Measurements from ENCODE around the gene CACNA1C. TPM values are rescaled to one million over a fixed set of nuclear protein-coding genes. Genes with fewer than 3 reads are reported as not detected.

Gene CACNA1C
- polyA plus RNA-seq (2014; cell fraction: cytosol; rRNA removed): not detected in 2 replicates
- 0.27 and 0.59 TPM in 2 replicates for polyA plus RNA-seq (2014; cell fraction: nucleus; rRNA removed)

DNA sequence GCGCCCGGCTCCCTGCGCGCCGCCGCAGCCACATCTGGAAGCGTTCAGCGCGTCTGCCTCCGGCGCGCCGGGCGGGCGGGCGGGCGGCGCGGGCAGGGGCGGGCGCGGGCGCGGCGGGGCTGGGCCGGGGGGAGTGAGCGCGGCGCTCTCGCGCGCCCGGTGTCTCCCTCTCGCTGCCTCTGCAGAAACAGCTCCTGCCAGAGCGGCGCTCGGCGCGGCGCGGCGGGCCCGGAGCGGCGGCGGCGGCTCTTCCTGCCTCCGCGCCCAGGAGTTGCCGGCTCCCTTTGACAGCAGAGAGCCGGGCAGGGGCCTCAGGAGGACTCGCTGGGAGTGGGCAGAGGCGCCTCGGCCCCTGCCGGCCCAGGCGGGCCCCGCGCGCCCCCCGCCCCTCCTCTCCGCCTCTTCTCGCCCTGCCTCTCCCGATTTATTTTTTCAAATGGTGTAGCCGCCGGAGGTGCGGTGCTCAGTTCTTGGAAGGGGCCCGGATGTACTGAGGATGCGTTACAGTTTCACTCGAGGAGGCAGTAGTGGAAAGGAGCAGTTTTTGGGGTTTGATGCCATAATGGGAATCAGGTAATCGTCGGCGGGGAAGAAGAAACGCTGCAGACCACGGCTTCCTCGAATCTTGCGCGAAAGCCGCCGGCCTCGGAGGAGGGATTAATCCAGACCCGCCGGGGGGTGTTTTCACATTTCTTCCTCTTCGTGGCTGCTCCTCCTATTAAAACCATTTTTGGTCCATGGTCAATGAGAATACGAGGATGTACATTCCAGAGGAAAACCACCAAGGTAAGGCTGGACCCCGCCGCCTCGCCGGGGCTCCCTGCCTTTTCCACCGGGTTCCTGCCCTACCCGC is at the start of gene CACNA1C:
Gene CACNA1C, plus strand, starts transcription at position 162 of the 853 bp plus-strand sequence. Its CDS starts 576 bp downstream, at position 738.
- peak; percentile 40 for DNase-seq (ENCODE audit: low spot score)

DNA sequence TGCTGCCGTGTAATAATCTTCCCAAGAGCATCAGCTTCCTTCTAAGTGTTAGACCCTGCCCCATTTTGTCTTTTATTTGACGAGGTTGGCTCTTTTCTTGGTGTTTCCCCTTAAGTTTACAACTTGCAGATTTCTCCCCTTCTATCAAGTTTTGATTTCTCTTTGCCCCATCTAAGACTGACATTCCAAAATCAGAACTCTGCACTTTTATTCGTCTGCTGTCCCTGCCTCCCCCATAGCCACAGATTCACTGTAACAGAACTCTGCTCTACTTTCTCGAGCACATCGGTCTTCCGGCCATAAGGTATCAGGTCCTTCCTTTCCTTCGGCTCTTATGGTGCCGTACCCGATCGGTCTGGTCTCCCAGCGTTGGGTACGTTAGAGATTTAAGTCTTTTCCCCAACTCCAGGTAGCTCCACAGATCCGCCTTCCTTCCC is 49.1 kb upstream of the CACNA1C start:
- DNase-seq (ENCODE audit: low spot score): no peak

GRCh38 chr12:2004113-2004929 is 48.5 kb upstream of the CACNA1C start, which contains the start of gene DCP1B:
Gene DCP1B (minus strand): TSS chr12:2004457. CDS start chr12:2004431, 26 bp downstream.
- DNase-seq (ENCODE audit: low spot score): peak; percentile 98

- no peak for DNase-seq (ENCODE audit: low spot score)
Observed at GRCh38 chr12:2008677-2009076, 44.1 kb upstream of the CACNA1C start.

- DNase-seq (ENCODE audit: low spot score): no peak
Observed at GRCh38 chr12:2009623-2010022, 43.2 kb upstream of the CACNA1C start.

DNA sequence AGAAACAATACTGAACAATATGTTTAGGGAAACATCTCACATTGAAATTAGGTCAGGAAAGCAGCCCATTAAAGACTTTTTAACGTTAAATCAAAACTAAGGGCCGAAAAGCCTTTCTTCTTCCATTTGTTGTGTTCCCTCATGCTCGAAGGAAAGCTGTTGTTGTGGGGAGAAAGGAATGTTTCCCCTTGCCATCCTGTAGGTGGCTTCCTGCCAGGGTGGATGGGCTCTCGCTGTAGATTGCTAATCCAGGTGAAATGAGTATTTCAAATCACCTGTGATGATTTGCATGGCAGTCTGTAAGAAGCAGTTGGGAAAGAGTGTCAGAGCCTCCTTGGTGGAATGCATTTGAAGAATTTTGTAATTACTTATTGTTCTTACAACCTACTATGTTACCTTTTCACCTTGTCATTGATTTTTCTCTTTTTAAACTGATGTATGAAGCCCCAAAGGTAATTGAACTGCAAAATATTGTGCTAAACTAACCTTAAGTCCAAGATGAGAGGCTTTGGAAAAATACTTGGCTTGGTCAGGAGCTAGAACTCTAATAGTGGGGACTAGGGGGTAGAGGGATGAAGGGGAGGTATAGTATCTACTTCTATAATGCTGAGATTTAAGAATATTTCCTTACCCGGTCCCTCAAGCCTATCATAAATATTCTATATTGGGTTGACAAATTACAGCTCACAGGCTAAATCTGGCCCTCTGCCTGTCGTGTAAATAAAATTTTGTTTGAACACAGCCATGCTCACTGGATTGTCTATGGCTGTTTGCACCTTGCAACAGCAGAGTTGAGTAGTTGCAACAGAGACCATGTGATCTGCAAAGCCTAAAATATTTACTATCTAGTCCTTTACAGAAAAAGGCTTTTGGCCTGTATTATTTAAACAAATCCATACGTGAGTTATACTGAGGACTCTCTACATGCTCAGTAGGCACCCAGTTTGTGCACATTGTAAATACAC is 40.9 kb upstream of the CACNA1C start:
- no peak for DNase-seq (ENCODE audit: low spot score)

GRCh38 chr12:2013086-2013485 is 39.7 kb upstream of the CACNA1C start:
- DNase-seq (ENCODE audit: low spot score): no peak

DNA sequence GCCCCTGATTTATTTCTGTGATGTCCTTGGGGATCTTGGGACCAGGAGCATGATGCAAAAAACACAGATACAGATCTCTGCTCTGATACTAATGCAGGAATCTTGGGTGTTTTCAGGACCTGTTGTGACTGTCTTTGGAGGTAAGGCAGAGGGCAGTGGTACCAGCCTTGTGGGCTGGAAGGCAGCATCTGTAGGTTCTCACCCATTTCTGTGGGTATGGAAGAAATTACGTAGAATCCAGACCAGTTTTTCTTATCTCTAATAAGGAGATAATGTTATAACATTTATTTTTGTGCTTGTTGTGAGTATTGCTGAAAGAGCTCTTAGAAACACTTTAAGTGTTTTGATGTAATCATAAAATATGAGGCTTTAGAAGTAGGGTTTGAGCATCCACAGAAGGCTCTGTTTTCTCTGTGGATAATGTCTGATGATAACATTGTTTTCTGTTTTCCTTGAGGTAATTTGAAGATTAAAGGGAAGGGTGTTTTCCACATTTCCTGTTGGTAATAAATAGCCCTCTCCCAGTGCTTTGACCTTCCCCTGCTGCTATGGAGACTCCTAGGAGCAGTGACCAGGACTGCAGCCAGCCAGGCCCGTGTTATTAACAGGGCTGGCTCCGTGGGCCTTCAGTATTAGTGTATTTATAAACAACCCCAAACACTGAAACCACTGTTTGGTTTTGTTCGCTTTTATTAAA is 39.1 kb upstream of the CACNA1C start:
- peak; percentile 76 for DNase-seq (ENCODE audit: low spot score)

GRCh38 chr12:2014231-2014630 is 38.6 kb upstream of the CACNA1C start:
- no peak for DNase-seq (ENCODE audit: low spot score)

GRCh38 chr12:2016862-2017545 is 35.8 kb upstream of the CACNA1C start:
- DNase-seq (ENCODE audit: low spot score): no peak

DNA sequence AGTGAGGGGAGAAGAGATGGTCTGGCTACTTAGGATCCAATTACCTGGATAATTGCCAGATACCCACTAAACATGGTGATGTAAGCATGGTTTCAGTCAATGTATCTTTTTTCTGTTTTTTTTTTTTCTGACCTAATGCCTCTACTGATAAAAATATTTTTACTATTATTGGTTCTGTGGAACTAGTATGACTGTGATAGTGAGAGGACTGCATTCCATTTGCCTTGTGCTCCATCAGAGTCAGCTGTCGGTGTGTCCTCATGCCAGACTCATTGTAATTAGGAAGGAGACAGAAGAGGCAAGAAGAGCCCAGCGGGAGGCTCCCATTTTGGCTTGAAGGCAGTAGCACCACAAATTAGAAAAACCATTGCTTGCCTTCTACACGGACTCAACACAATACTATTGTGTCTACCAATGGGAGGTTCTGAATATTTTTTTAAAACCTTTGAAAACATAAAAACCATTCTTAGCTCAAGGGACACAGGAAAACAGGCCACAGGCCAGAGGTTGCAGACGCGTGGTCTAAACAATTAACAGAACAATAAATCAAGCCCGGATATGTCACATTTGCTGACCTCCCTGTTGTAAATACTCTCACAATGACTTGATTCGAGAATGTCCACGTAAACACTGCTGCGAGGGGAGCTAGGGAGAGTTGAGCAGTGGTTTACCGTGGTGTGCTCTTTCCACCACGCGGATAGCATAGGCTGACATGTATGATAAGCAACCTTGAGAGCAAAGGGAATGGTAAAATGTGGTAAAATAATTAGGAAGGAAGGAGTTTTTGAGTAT is 35.0 kb upstream of the CACNA1C start:
- peak; percentile 25 for DNase-seq (ENCODE audit: low spot score)

- no peak for DNase-seq (ENCODE audit: low spot score)
Observed at GRCh38 chr12:2018391-2018790, 34.4 kb upstream of the CACNA1C start.

DNA sequence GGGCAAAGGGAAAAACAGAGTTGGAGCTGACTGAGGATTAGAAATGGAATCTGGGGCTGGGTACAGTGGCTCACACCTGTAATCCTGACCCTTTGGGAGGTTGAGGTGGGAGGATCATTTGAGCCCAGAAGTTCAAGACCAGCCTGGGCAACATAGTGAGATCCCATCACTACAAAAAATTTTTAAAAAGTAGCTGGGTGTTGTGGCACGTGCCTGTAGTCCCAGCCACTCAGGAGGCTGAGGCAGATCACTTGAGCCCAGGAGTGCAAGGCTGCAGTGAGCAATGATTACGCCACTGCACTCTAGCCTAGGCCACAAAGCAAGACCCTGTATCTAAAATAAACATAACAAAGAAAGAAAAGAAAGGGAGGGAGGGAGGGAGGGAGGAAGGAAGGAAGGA is 33.7 kb upstream of the CACNA1C start:
- DNase-seq (ENCODE audit: low spot score): no peak

- no peak for DNase-seq (ENCODE audit: low spot score)
Observed at GRCh38 chr12:2020511-2020910, 32.3 kb upstream of the CACNA1C start.

- DNase-seq (ENCODE audit: low spot score): no peak
Observed at GRCh38 chr12:2023365-2023764, 29.4 kb upstream of the CACNA1C start.

- DNase-seq (ENCODE audit: low spot score): no peak
Observed at GRCh38 chr12:2027351-2027750, 25.4 kb upstream of the CACNA1C start.

- no peak for DNase-seq (ENCODE audit: low spot score)
Observed at GRCh38 chr12:2029851-2030250, 22.9 kb upstream of the CACNA1C start.

- no peak for DNase-seq (ENCODE audit: low spot score)
Observed at GRCh38 chr12:2032506-2032905, 20.3 kb upstream of the CACNA1C start.

Data from SK-N-DZ (cell line).